Motor neuron (in vitro differentiated cells): Measurements from ENCODE around the gene PDPN. TPM values are rescaled to one million over a fixed set of nuclear protein-coding genes. Genes with fewer than 3 reads are reported as not detected.
A peak's percentile ranks its signal among the peaks of the same experiment; 100 is the strongest.
"Not testable (repeated sequence)": the region's sequence is repeated elsewhere in the genome, so short reads cannot be mapped to it uniquely, and the experiment has no call there.

ENCODE experiments used
- ATAC-seq, 8 experiments: fragments of 200-7000 bp; cut with Tn5 transposase; replicated peaks in 6 of 8; 2 replicates each; pipeline ENCODE4 v1.8.0; 2021; ENCODE audit warnings: mild to moderate bottlenecking in 8 of 8, moderate library complexity in 8 of 8
- H3K27ac ChIP-seq, 2 donors: fragments of 250-450 bp; sonication (Bioruptor Pico); 2 replicates each; pipeline ENCODE4 v1.9.0; 2021; ENCODE audit warnings: antibody characterized with exemption in 2 of 2, mild to moderate bottlenecking in 2 of 2, moderate library complexity in 1 of 2
- H3K4me1 ChIP-seq, 2 donors: fragments of 250-450 bp; sonication (Bioruptor Pico); replicated peaks in 1 of 2; 2 replicates each; pipeline ENCODE4 v1.6.1; 2021; ENCODE audit warnings: antibody characterized with exemption in 2 of 2, mild to moderate bottlenecking in 2 of 2, moderate library complexity in 1 of 2
- H3K4me3 ChIP-seq, 5 donors: fragments of 250-450 bp; sonication (Bioruptor Pico); 2 replicates each; pipeline ENCODE4 v1.9.0; 2021; ENCODE audit warnings: antibody characterized with exemption in 5 of 5, mild to moderate bottlenecking in 5 of 5, moderate library complexity in 4 of 5
- WGBS, 10 experiments: fragments of 450-650 bp; shearing (Covaris generic); methylation state at CpG; one replicate each; pipeline ENCODE4 v1.0.0; 2022; 5-methylcytosine and 5-hydroxymethylcytosine counted together
- in situ Hi-C, 9 experiments: fragments of 400-800 bp; cut with MboI; loops; one replicate each; pipeline ENCODE4 v1.15.0; 2021; ENCODE audit warnings: low sequenced_read_pairs in 9 of 9, low pct_unique_long_range_greater_than_20kb in 2 of 9; ENCODE audit not compliant: unreplicated experiment in 9 of 9
- total RNA-seq, 8 experiments: library from RNA; unstranded; fragments of 300-600 nt; gene quantifications; 2 replicates each; pipeline versions ENCODE4 v1.2.3 to v1.2.4, GENCODE V29; 2022

Gene PDPN
- total RNA-seq, 8 experiments from 2014 or later, result 0.63 to 129 (median 14.8) TPM

DNA sequence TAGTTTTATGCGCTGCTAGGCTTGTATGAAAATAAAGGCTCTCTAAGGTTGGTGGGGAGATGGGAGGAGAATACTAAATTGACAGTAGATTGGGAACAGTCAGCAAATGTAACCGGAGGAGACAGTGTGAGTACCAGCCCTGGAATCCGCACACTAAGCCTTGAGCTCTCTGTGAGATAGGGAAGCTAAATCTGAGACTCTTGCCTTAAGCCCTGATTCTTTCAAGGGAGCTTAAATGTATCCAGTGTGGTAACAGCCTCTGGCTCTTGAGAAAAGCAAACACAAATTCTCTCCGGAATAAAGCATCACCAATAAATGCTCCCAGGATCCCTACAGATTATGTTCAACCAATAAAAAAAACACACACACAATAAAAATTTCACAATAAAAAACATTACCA lies 33.0 kb upstream of the PDPN start:
- Histone ChIP-seq H3K27ac (no peak overlapping the region), H3K4me3 (no peak overlapping the region), H3K4me1 (peaks cover 0 to 3% of the 10 kb centered on the region in 2 donors)
- 0 to 100% (median 57%) methylated on average over 1 to 4 of the region's 4 CpGs; no CpG with 5 or more reads in 1 of the 10 experiments for WGBS, 10 experiments
- in situ Hi-C loops, result no loop called here
- ATAC-seq, result peak in 2 of 8 experiments; percentile 34 to 39

- H3K4me1 ChIP-seq, result no peaks in the 10 kb centered on the region
- no peak for ATAC-seq
- H3K27ac ChIP-seq, result no peak overlapping the region
- WGBS, 10 experiments, result 67 to 96% (median 94%) methylated on average over 3 to 21 of the region's 28 CpGs; no CpG with 5 or more reads in 6 of the 10 experiments
- in situ Hi-C loops, result no loop called here
- no peak overlapping the region for H3K4me3 ChIP-seq
Observed at GRCh38 chr1:13554798-13555197, 28.8 kb upstream of the PDPN start.

DNA sequence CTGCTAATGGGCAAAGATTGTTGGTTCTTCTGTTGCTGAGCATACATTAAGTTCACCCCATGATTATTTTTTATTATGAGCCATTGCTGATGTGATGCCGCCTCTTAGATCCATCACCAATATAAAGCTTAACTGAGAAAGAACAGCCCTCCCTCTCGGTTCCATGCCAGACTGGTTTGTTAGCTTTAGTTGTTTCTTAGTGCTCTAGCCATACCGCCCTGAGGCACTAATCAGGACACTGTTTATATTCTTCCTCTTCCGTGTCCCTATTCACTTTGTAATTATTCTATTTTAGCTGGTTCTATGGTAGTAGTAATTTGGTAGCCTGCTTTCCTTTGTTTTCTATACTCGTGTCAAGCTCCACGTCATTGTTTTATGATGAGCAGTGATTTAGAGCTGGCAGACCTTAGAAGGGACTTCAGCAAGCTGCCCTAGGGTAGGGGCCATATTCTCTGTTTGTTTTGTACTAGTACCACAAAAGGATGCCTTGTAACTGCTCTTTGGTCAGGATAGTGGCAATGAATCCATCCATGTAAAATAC lies 27.3 kb upstream of the PDPN start:
- Histone ChIP-seq H3K27ac (no peak overlapping the region), H3K4me1 (no peaks in the 10 kb centered on the region), H3K4me3 (no peak overlapping the region)
- ATAC-seq, result no peak
- WGBS, 10 experiments, result 26 to 84% (median 59%) methylated on average over 3 to 6 of the region's 6 CpGs
- in situ Hi-C loops, result no loop called here

DNA sequence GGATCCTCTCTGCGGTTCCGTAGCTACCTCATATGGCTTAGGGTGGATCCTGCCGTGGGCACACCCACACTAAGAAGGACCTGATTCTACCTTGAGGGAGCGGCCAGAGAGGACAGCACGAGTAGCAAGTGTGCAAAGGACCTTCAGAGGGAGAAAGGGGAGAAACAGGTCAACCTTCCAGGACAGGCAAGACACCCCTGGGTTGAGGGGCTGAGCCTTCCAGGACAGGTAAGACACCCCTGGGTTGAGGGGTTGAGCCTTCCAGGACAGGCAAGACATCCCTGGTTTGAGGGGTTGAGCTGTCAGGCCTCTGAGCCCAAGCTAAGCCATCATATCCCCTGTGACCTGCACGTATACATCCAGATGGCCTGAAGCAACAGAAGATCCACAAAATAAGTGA lies 23.1 kb upstream of the PDPN start:
- Histone ChIP-seq H3K27ac (no peak overlapping the region), H3K4me3 (no peak overlapping the region), H3K4me1 (no peaks in the 10 kb centered on the region)
- in situ Hi-C loops, result no loop called here
- WGBS, 10 experiments, result 17 to 100% (median 74%) methylated on average over 1 to 5 of the region's 6 CpGs; no CpG with 5 or more reads in 4 of the 10 experiments
- no peak for ATAC-seq

- in situ Hi-C loops, H3K4me1 ChIP-seq, ATAC-seq, H3K27ac ChIP-seq, H3K4me3 ChIP-seq: not testable (repeated sequence)
- 0 to 97% (median 82%) methylated on average over 1 to 10 of the region's 11 CpGs; no CpG with 5 or more reads in 2 of the 10 experiments for WGBS, 10 experiments
Observed at GRCh38 chr1:13562981-13563380, 20.7 kb upstream of the PDPN start.

GRCh38 chr1:13564073-13564472 lies 19.6 kb upstream of the PDPN start:
- 0 to 100% (median 82%) methylated on average over 1 to 5 of the region's 5 CpGs; no CpG with 5 or more reads in 1 of the 10 experiments for WGBS, 10 experiments
- no peak overlapping the region for H3K27ac ChIP-seq
- ATAC-seq, result no peak
- in situ Hi-C loops, result no loop called here
- H3K4me3 ChIP-seq, result no peak overlapping the region
- no peaks in the 10 kb centered on the region for H3K4me1 ChIP-seq

DNA sequence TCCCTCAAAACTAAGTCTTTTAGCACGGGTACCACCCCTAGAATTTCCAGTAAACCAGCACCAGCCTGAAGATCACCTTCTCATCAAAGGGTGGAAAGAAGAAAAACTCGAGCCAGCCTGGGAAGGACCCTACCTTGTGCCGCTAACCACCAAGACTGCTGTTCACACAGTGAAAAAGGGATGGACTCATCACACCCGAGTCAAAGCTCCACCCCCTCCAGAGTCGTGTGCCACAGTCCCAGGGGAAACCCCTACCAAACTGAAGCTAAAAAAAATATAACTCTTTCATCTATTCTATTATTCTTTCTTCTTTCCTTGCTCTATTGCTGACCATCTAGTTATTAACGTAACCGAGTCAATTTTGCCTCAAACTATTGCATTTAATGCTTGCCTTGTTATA lies 13.2 kb upstream of the PDPN start:
- H3K27ac ChIP-seq, ATAC-seq, H3K4me3 ChIP-seq, H3K4me1 ChIP-seq, in situ Hi-C loops: not testable (repeated sequence)
- WGBS, 10 experiments, result 13 to 92% (median 64%) methylated on average over 1 to 6 of the region's 7 CpGs; no CpG with 5 or more reads in 3 of the 10 experiments

DNA sequence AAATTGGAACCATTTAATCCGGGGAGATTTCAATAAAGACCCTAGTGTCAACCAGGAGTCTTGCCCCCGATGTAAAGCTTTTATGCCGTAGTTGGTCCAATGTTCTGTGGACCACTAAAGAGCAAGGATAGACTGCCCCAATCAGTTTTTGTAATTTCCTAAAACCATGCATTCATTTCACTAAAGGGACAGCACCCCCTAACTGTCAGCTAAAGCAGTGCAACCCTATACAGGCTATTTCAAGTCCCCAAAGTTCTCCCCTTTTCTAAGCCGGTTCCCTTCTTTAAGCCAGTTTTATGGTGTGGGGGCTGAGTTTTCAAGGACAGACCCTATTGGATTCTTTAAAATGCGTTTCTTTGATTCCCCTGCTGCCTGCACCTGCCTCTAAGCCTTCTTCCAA lies 12.7 kb upstream of the PDPN start:
- no peak for ATAC-seq
- 63 to 100% (median 78%) methylated on average over 1 to 5 of the region's 5 CpGs; no CpG with 5 or more reads in 2 of the 10 experiments for WGBS, 10 experiments
- H3K4me1 ChIP-seq, result no peaks in the 10 kb centered on the region
- in situ Hi-C loops, result no loop called here
- H3K27ac ChIP-seq, result no peak overlapping the region
- H3K4me3 ChIP-seq, result no peak overlapping the region

DNA sequence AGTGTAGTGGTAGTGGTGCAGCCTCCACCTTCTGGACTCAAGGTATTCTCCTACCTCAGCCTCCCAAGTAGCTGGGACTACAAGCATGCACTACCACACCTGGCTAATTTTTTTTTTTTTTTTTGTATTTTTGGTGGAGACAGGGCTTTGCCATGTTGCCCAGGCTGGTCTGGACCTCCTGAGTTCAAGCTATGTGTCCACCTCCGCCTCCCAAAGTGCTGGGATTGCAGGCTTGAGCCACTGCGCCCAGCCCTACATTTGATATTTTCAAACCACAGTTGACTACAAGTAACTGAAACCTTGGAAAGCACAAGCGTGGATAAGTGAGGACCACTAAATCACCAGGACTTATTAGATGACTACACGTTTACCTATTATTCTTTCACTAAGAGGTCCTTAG lies 10.0 kb upstream of the PDPN start:
- H3K27ac ChIP-seq, result no peak overlapping the region
- in situ Hi-C loops, result no loop called here
- ATAC-seq, result no peak
- no peak overlapping the region for H3K4me3 ChIP-seq
- no peaks in the 10 kb centered on the region for H3K4me1 ChIP-seq
- WGBS, 10 experiments, result 50 to 100% (median 85%) methylated on average over 2 to 4 of the region's 4 CpGs

DNA sequence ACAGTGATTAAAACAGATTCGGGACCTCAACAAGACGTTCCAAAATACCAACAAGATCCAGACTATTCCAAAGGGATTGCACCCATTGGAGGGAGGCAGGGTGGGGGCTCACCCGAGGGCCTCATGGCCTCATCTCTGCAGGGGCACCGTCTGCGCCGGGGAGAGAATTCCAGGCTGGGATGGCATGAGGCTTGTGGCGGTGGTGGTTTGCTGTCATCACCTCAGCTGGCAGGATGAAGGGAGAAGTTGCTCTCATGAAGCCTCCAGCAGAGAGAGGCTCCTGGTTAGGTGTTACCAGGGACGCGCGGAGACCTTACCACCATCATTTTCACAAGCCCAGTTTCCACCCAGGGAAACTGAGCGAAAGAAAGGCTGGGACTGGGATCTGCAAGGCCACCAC lies 6.7 kb upstream of the PDPN start:
- ATAC-seq, result no peak
- WGBS, 10 experiments, result 20 to 100% (median 87%) methylated on average over 1 to 7 of the region's 11 CpGs; no CpG with 5 or more reads in 4 of the 10 experiments
- in situ Hi-C loops, result no loop called here
- Histone ChIP-seq H3K4me3 (no peak overlapping the region), H3K4me1 (no peaks in the 10 kb centered on the region), H3K27ac (no peak overlapping the region)

- in situ Hi-C loops, result no loop called here
- ATAC-seq, result no peak
- 0 to 81% (median 64%) methylated on average over 1 to 8 of the region's 8 CpGs; no CpG with 5 or more reads in 2 of the 10 experiments for WGBS, 10 experiments
Observed at GRCh38 chr1:13577846-13578245, 5.8 kb upstream of the PDPN start.

DNA sequence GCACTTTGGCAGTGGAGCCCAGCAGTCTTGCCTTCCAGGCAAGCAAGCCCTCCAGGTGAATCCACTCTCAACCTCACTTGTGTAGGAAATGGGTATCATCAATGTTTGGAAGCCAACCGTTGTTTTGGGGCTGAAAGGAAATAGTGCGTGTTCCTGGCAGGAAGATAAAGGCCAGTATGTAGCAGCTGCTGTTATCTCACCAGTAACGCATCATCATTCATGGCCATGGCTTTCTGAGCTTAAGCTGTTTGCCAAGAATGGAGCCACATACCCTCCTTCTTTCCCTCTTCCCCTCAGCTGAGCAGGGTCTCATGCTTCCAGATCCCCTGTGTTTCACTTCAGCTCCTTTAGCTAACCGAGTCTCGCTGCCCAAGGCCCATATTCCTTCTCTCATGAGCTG lies 2.2 kb upstream of the PDPN start:
- H3K4me3 ChIP-seq, result no peak overlapping the region
- in situ Hi-C loops, result no loop called here
- H3K27ac ChIP-seq, result no peak overlapping the region
- no peak for ATAC-seq
- 60 to 100% (median 100%) methylated on average over 1 to 5 of the region's 5 CpGs; no CpG with 5 or more reads in 4 of the 10 experiments for WGBS, 10 experiments
- peaks cover 12 to 25% of the 10 kb centered on the region in 2 donors for H3K4me1 ChIP-seq

More at GRCh38 chr1:13577846-13578245, 5.8 kb upstream of the PDPN start:
- H3K4me3 ChIP-seq, result no peak overlapping the region
- H3K27ac ChIP-seq, result no peak overlapping the region
- peaks cover 0 to 2% of the 10 kb centered on the region in 2 donors for H3K4me1 ChIP-seq

DNA sequence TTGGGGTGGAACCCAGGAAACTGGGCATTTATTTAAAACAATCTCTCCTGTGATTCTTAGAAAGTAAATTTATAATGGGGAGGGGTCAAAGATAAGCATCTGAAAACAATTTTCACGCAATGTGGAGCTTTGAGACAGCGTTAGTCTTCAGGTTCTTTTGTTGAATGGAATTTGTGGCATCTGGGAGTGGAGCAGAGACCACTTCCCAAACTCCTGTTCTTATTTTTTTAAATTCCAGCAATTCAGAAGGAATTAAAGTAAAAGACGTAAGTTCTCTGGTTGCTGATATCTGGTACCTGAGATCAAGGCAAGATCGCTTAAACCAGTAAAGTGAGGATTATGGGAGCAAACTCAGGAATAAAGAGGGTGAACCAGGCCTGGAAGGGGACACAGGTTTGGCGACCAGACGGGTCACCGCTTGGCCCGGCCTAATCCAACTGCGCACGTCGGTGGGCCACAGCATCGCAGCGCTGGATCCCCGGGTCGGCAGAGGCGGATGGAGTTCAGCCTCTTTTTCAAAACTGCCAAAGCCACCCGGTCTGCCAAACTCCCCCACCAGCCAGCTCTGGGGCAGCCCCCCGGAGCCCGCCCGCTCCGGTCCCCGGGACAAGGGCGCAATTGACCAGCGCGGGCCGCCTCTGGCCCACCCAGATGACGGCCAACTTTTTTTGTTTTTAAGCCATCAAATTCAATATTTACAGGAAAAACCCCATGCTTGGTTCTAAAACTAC lies 754 bp upstream of the PDPN start:
- ATAC-seq, result no peak

More for the DNA sequence above, 754 bp upstream of the PDPN start:
- Histone ChIP-seq H3K4me1 (peaks cover 25 to 36% of the 10 kb centered on the region in 2 donors), H3K27ac (no peak overlapping the region), H3K4me3 (peak overlapping the region in 1 of 5 donors; percentile 38)
- in situ Hi-C loops, result no loop called here
- 56 to 94% (median 83%) methylated on average over 1 to 15 of the region's 27 CpGs; no CpG with 5 or more reads in 3 of the 10 experiments for WGBS, 10 experiments
